ENCODE measurements around the gene NYNRIN.

Gene NYNRIN

GRCh38 chr14:24415421-24416253, 16.8 kb downstream of the NYNRIN start:
- no peak for DNase-seq

GRCh38 chr14:24416254-24416931, 17.6 kb downstream of the NYNRIN start:
- no peak for DNase-seq

- DNase-seq, result no peak
Observed at GRCh38 chr14:24416932-24417619, 18.3 kb downstream of the NYNRIN start.

- DNase-seq, result no peak
Observed at GRCh38 chr14:24417832-24418491, 19.2 kb downstream of the NYNRIN start.

- no peak for DNase-seq
Observed at GRCh38 chr14:24418492-24418873, 19.7 kb downstream of the NYNRIN start.

GRCh38 chr14:24422261-24422660, 23.5 kb downstream of the NYNRIN start:
- no peak for DNase-seq

GRCh38 chr14:24422694-24423601, 24.1 kb downstream of the NYNRIN start:
- DNase-seq, result no peak

GRCh38 chr14:24425704-24426103, 26.9 kb downstream of the NYNRIN start:
- no peak for DNase-seq

GRCh38 chr14:24426150-24426911, 27.5 kb downstream of the NYNRIN start:
- DNase-seq, result no peak

- DNase-seq, result no peak
Observed at GRCh38 chr14:24426912-24427536, 28.2 kb downstream of the NYNRIN start.

GRCh38 chr14:24427537-24428508, 29.0 kb downstream of the NYNRIN start:
- DNase-seq, result no peak

GRCh38 chr14:24428628-24429394, 30.0 kb downstream of the NYNRIN start:
- DNase-seq, result no peak

- peak; percentile 77 for DNase-seq
Observed at GRCh38 chr14:24429395-24430142, 30.8 kb downstream of the NYNRIN start, which contains the start of the genes CBLN3 and KHNYN. TSS of gene CBLN3 (minus strand) at chr14:24429668. CDS start at chr14:24429054, 614 bp downstream. TSS of gene KHNYN (plus strand) at chr14:24429954. CDS start at chr14:24430731, 777 bp downstream.

GRCh38 chr14:24430143-24430681, 31.4 kb downstream of the NYNRIN start:
- DNase-seq, result no peak

- no peak for DNase-seq
Observed at GRCh38 chr14:24430682-24431568, 32.1 kb downstream of the NYNRIN start.

- DNase-seq, result peak; percentile 70
Observed at GRCh38 chr14:24431569-24432258, 32.9 kb downstream of the NYNRIN start.

Measured in NCI-H1092 (cell line).